Measurements from ENCODE around the gene COA6. TPM values are rescaled to one million over a fixed set of nuclear protein-coding genes. Genes with fewer than 3 reads are reported as not detected.

COA6 gene
- total RNA-seq, 4 donors from 2014 or later = 8.6 to 21.4 (median 16.3) TPM

- Histone ChIP-seq H3K4me1 (peaks cover 12% of the 10 kb centered on the region), H3K27ac (no peak overlapping the region), H3K27me3 (no peaks in the 10 kb centered on the region), H3K36me3 (peaks cover 12% of the 10 kb centered on the region), H3K9me3 (no peaks in the 10 kb centered on the region), H3K4me3 (no peak overlapping the region)
- TF ChIP-seq POLR2A (IDR thresholded peaks at IDR 0.05) (no peak), EP300 (IDR thresholded peaks at IDR 0.05) (no peak), POLR2AphosphoS5 (IDR thresholded peaks at IDR 0.05) (no peak), CTCF (IDR thresholded peaks at IDR 0.05) (no peak)
- no peak for DNase-seq (ENCODE audit: low spot score in 2 of 2)
- 95% methylated on average over 3 of the region's 3 CpGs for WGBS
Observed at GRCh38 chr1:234401658-234402057, 28.4 kb downstream of the COA6 start.

- Histone ChIP-seq H3K4me3 (no peak overlapping the region), H3K27me3 (no peaks in the 10 kb centered on the region), H3K27ac (no peak overlapping the region), H3K9me3 (no peaks in the 10 kb centered on the region), H3K36me3 (peaks cover 12% of the 10 kb centered on the region), H3K4me1 (peaks cover 12% of the 10 kb centered on the region)
- no peak for DNase-seq (ENCODE audit: low spot score in 2 of 2)
- WGBS = 92% methylated on average over 3 of the region's 3 CpGs
- TF ChIP-seq POLR2AphosphoS5 (IDR thresholded peaks at IDR 0.05) (no peak), EP300 (IDR thresholded peaks at IDR 0.05) (no peak), POLR2A (IDR thresholded peaks at IDR 0.05) (no peak), CTCF (IDR thresholded peaks at IDR 0.05) (no peak)
Observed at GRCh38 chr1:234402939-234403338, 29.7 kb downstream of the COA6 start.

- H3K36me3 ChIP-seq = peaks cover 12% of the 10 kb centered on the region
- no peak overlapping the region for H3K27ac ChIP-seq
- peaks cover 7% of the 10 kb centered on the region for H3K4me1 ChIP-seq
- WGBS = 72% methylated on average over 6 of the region's 6 CpGs
- no peak for DNase-seq (ENCODE audit: low spot score in 2 of 2)
- H3K4me3 ChIP-seq = no peak overlapping the region
- no peaks in the 10 kb centered on the region for H3K9me3 ChIP-seq
- H3K27me3 ChIP-seq = no peaks in the 10 kb centered on the region
- TF ChIP-seq POLR2A (IDR thresholded peaks at IDR 0.05) (no peak), POLR2AphosphoS5 (IDR thresholded peaks at IDR 0.05) (no peak), CTCF (IDR thresholded peaks at IDR 0.05) (no peak), EP300 (IDR thresholded peaks at IDR 0.05) (no peak)
Observed at GRCh38 chr1:234405676-234406075, 32.4 kb downstream of the COA6 start.

- no peaks in the 10 kb centered on the region for H3K27me3 ChIP-seq
- DNase-seq (ENCODE audit: low spot score in 2 of 2) = no peak
- no peak overlapping the region for H3K27ac ChIP-seq
- peaks cover 15% of the 10 kb centered on the region for H3K36me3 ChIP-seq
- 89% methylated on average over 4 of the region's 4 CpGs for WGBS
- TF ChIP-seq CTCF (IDR thresholded peaks at IDR 0.05) (no peak), POLR2AphosphoS5 (IDR thresholded peaks at IDR 0.05) (no peak), EP300 (IDR thresholded peaks at IDR 0.05) (no peak), POLR2A (IDR thresholded peaks at IDR 0.05) (no peak)
- no peaks in the 10 kb centered on the region for H3K9me3 ChIP-seq
- no peak overlapping the region for H3K4me3 ChIP-seq
- peaks cover 7% of the 10 kb centered on the region for H3K4me1 ChIP-seq
Observed at GRCh38 chr1:234406871-234407270, 33.6 kb downstream of the COA6 start.

- Histone ChIP-seq H3K4me1 (no peaks in the 10 kb centered on the region), H3K4me3 (no peak overlapping the region), H3K36me3 (peaks cover 25% of the 10 kb centered on the region), H3K9me3 (no peaks in the 10 kb centered on the region), H3K27me3 (no peaks in the 10 kb centered on the region), H3K27ac (no peak overlapping the region)
- WGBS = 93% methylated on average over 9 of the region's 9 CpGs
- TF ChIP-seq CTCF (IDR thresholded peaks at IDR 0.05) = no peak
- no peak for TF ChIP-seq POLR2A (IDR thresholded peaks at IDR 0.05)
- no peak for TF ChIP-seq POLR2AphosphoS5 (IDR thresholded peaks at IDR 0.05)
- TF ChIP-seq EP300 (IDR thresholded peaks at IDR 0.05) = no peak
- DNase-seq (ENCODE audit: low spot score in 2 of 2) = no peak
Observed at GRCh38 chr1:234408757-234409156, 35.5 kb downstream of the COA6 start.

All from suprapubic skin (tissue), 4 donors.